ENCODE data around the gene FBXW5.

Gene FBXW5

GRCh38 chr9:136977649-136978072 lies 33.1 kb upstream of the FBXW5 start:
- no peak for DNase-seq (ENCODE audit: low read depth)

GRCh38 chr9:136977223-136977622 lies 32.7 kb upstream of the FBXW5 start, which contains the start of gene PTGDS:
Gene PTGDS, plus strand, starts transcription at chr9:136977504. Its CDS starts 75 bp downstream, at chr9:136977579.
- DNase-seq (ENCODE audit: low read depth) = no peak

GRCh38 chr9:136975644-136976043 lies 31.1 kb upstream of the FBXW5 start:
- no peak for DNase-seq (ENCODE audit: low read depth)

- no peak for DNase-seq (ENCODE audit: low read depth)
Observed at GRCh38 chr9:136974817-136975535, 30.4 kb upstream of the FBXW5 start.

- DNase-seq (ENCODE audit: low read depth) = no peak
Observed at GRCh38 chr9:136973618-136974617, 29.4 kb upstream of the FBXW5 start.

- DNase-seq (ENCODE audit: low read depth) = no peak
Observed at GRCh38 chr9:136972743-136973142, 28.2 kb upstream of the FBXW5 start.

- no peak for DNase-seq (ENCODE audit: low read depth)
Observed at GRCh38 chr9:136972335-136972734, 27.8 kb upstream of the FBXW5 start.

GRCh38 chr9:136971746-136972145 lies 27.2 kb upstream of the FBXW5 start:
- DNase-seq (ENCODE audit: low read depth) = no peak

- DNase-seq (ENCODE audit: low read depth) = no peak
Observed at GRCh38 chr9:136970361-136970760, 25.8 kb upstream of the FBXW5 start.

- no peak for DNase-seq (ENCODE audit: low read depth)
Observed at GRCh38 chr9:136969774-136970173, 25.2 kb upstream of the FBXW5 start.

- DNase-seq (ENCODE audit: low read depth) = no peak
Observed at GRCh38 chr9:136969150-136969549, 24.6 kb upstream of the FBXW5 start.

- no peak for DNase-seq (ENCODE audit: low read depth)
Observed at GRCh38 chr9:136968333-136969127, 24.0 kb upstream of the FBXW5 start.

- DNase-seq (ENCODE audit: low read depth) = no peak
Observed at GRCh38 chr9:136965771-136966484, 21.4 kb upstream of the FBXW5 start.

- no peak for DNase-seq (ENCODE audit: low read depth)
Observed at GRCh38 chr9:136964833-136965422, 20.4 kb upstream of the FBXW5 start.

- DNase-seq (ENCODE audit: low read depth) = no peak
Observed at GRCh38 chr9:136964171-136964689, 19.7 kb upstream of the FBXW5 start.

- no peak for DNase-seq (ENCODE audit: low read depth)
Observed at GRCh38 chr9:136963751-136964150, 19.2 kb upstream of the FBXW5 start.

GRCh38 chr9:136963341-136963740 lies 18.8 kb upstream of the FBXW5 start:
- DNase-seq (ENCODE audit: low read depth) = no peak

- no peak for DNase-seq (ENCODE audit: low read depth)
Observed at GRCh38 chr9:136962701-136963248, 18.2 kb upstream of the FBXW5 start.

- DNase-seq (ENCODE audit: low read depth) = no peak
Observed at GRCh38 chr9:136962163-136962562, 17.6 kb upstream of the FBXW5 start.

- DNase-seq (ENCODE audit: low read depth) = no peak
Observed at GRCh38 chr9:136961279-136962065, 16.9 kb upstream of the FBXW5 start.
